Endothelial cell of umbilical vein (primary cell): ENCODE results near the gene TCERG1L. TPM values are rescaled to one million over a fixed set of nuclear protein-coding genes. Genes with fewer than 3 reads are reported as not detected.
A peak's percentile ranks its signal among the peaks of the same experiment; 100 is the strongest.

Experiments used
- BruUV-seq: library from RNA; stranded (reverse); fragments of 400-500 nt; replicated peaks from 2 replicates; lab custom pipeline; 2021; lab: Mats Ljungman, UMichigan
- CTCF ChIA-PET: fragments of 300-600, 350-600 bp; sonication (Branson Sonifier 250); formaldehyde crosslinking; loops from one replicate; lab custom pipeline; 2021; ENCODE audit warnings: antibody characterized with exemption, inconsistent platforms; lab: Charles Lee
- POLR2A ChIA-PET: fragments of 300-600, 350-600 bp; sonication (Branson Sonifier 250); formaldehyde crosslinking; loops from one replicate; lab custom pipeline; 2021; ENCODE audit warnings: antibody characterized with exemption, inconsistent platforms; lab: Charles Lee
- DNase-seq: peaks from one replicate; pipeline ENCODE4 v3.0.0-alpha.2; 2011; ENCODE audit warnings: low read depth, low spot score
- FAIRE-seq: peaks from 2 replicates; lab custom pipeline; 2011; peaks lifted over from hg19 to GRCh38; lab: Jason Lieb, UNC
- H2AFZ ChIP-seq: 2 replicates; pipeline ENCODE4 v1.6.0; 2012; ENCODE audit warnings: low read depth, low read length, control low read depth, inconsistent platforms
- H3K27ac ChIP-seq: 2 replicates; pipeline ENCODE4 v1.5.1; 2011; ENCODE audit warnings: low read depth, mild to moderate bottlenecking, control low read depth, low read length, moderate library complexity; ENCODE audit not compliant: insufficient read depth
- H3K27me3 ChIP-seq, 2 experiments: 2 replicates each; pipeline versions ENCODE4 v1.6.0 to v1.6.1; 2011; ENCODE audit warnings: low read length in 2 of 2, mixed read lengths in 1 of 2; ENCODE audit not compliant: control insufficient read depth in 2 of 2, insufficient read depth in 2 of 2
- H3K36me3 ChIP-seq, 2 experiments: 2 replicates in 1 of 2; 3 replicates in 1 of 2; pipeline ENCODE4 v1.5.1; 2011; ENCODE audit warnings: low read length in 2 of 2, mild to moderate bottlenecking in 1 of 2, moderate library complexity in 1 of 2; ENCODE audit not compliant: control insufficient read depth in 2 of 2, insufficient read depth in 2 of 2; ENCODE audit errors: extremely low read depth in 1 of 2
- H3K4me1 ChIP-seq: 3 replicates; pipeline ENCODE4 v1.5.1; 2011; ENCODE audit warnings: mild to moderate bottlenecking, low read length; ENCODE audit not compliant: control insufficient read depth, insufficient read depth; ENCODE audit errors: extremely low read depth
- H3K4me2 ChIP-seq: 2 replicates; pipeline ENCODE4 v1.6.1; 2011; ENCODE audit warnings: low read length, control low read depth, mixed read lengths; ENCODE audit not compliant: insufficient read depth
- H3K4me3 ChIP-seq, 3 experiments: fragments of 200-600 bp in 1 of 3; sonication (generic), shearing (Covaris generic) in 1 of 3; replicated peaks in 1 of 3; 2 replicates each; pipeline ENCODE4 v1.5.1; 2011 to 2016; ENCODE audit warnings: control low read depth in 3 of 3, low read length in 3 of 3, mild to moderate bottlenecking in 2 of 3, inconsistent platforms in 1 of 3, low read depth in 1 of 3, moderate library complexity in 1 of 3; ENCODE audit not compliant: insufficient read depth in 1 of 3
- H3K79me2 ChIP-seq: 2 replicates; pipeline ENCODE4 v1.6.0; 2012; ENCODE audit warnings: low read length, inconsistent platforms; ENCODE audit not compliant: control insufficient read depth, insufficient read depth
- H3K9ac ChIP-seq: replicated peaks from 2 replicates; pipeline ENCODE3; 2011; ENCODE audit warnings: low read length, control low read depth; ENCODE audit not compliant: insufficient read depth; ENCODE audit errors: extremely low read depth
- H3K9me1 ChIP-seq: replicated peaks from 3 replicates; pipeline ENCODE4 v1.6.0; 2011; ENCODE audit warnings: mild to moderate bottlenecking, low read length; ENCODE audit not compliant: control insufficient read depth, insufficient read depth; ENCODE audit errors: extremely low read depth
- H3K9me3 ChIP-seq: replicated peaks from 2 replicates; pipeline ENCODE4 v1.5.1; 2012; ENCODE audit warnings: low read length, inconsistent platforms; ENCODE audit not compliant: control insufficient read depth, insufficient read depth
- H4K20me1 ChIP-seq: replicated peaks from 2 replicates; pipeline ENCODE3; 2011; ENCODE audit warnings: mild to moderate bottlenecking, low read length; ENCODE audit not compliant: control insufficient read depth, insufficient read depth; ENCODE audit errors: extremely low read depth
- EZH2 ChIP-seq: IDR thresholded peaks from 2 replicates; pipeline ENCODE4 v1.6.1; 2012; ENCODE audit warnings: borderline replicate concordance, low read depth, mild to moderate bottlenecking, moderate library complexity, low read length, inconsistent platforms; ENCODE audit not compliant: severe bottlenecking
- GATA2 ChIP-seq: IDR thresholded peaks from 2 replicates; pipeline ENCODE4 v1.7.0; 2011; ENCODE audit warnings: low read depth, mild to moderate bottlenecking, moderate library complexity, mixed read lengths, low read length; ENCODE audit not compliant: insufficient read length, insufficient read depth
- MYC ChIP-seq: IDR thresholded peaks from one replicate; pipeline ENCODE4 v1.6.1; 2011; ENCODE audit warnings: mild to moderate bottlenecking, low read depth, low read length
- dilution Hi-C: fragments of 300-500 bp; cut with MboI; formaldehyde crosslinking; loops from one replicate; pipeline ENCODE4 v1.15.0; 2019; ENCODE audit warnings: low sequenced_read_pairs; ENCODE audit not compliant: extremely low pct_ligation_motif_present
- intact Hi-C: fragments of 100-400 bp; cut with micrococcal nuclease; formaldehyde crosslinking; loops from one replicate; pipeline ENCODE4 v1.10.0; 2022
- polyA plus RNA-seq, 4 experiments: library from polyadenylated mRNA; depleted of rRNA in 3 of 4; stranded (reverse) in 3 of 4; unstranded in 1 of 4; fragments of >200 nt; gene quantifications; 2 replicates each; pipeline versions ENCODE4 v1.2.1 to v1.2.3, GENCODE V29; 2011 to 2012; ENCODE audit warnings: missing spikeins in 1 of 4
- total RNA-seq: library from RNA; stranded (reverse); gene quantifications from 2 replicates; pipeline ENCODE4 v1.2.3, GENCODE V29; 2021
- TF ChIP-seq, protein P1 (sequence below), 2 donors: IDR thresholded peaks; 1 replicate in 1 of 2; 2 replicates in 1 of 2; pipeline ENCODE4 v1.5.1; 2011; ENCODE audit warnings: low read length in 2 of 2, mild to moderate bottlenecking in 2 of 2, moderate library complexity in 2 of 2, control low read depth in 1 of 2, inconsistent platforms in 1 of 2, low read depth in 1 of 2; ENCODE audit not compliant: insufficient read depth in 1 of 2; ENCODE audit errors: extremely low read depth in 1 of 2
- TF ChIP-seq, protein P2 (sequence below): IDR thresholded peaks from 2 replicates; pipeline ENCODE4 v1.6.1; 2011; ENCODE audit not compliant: insufficient read depth, insufficient read length

Gene TCERG1L
- total and polyA plus RNA-seq, 2 donors (not counting 3 experiments of a cell fraction or from before 2014, with no cell fraction given), result not detected

DNA sequence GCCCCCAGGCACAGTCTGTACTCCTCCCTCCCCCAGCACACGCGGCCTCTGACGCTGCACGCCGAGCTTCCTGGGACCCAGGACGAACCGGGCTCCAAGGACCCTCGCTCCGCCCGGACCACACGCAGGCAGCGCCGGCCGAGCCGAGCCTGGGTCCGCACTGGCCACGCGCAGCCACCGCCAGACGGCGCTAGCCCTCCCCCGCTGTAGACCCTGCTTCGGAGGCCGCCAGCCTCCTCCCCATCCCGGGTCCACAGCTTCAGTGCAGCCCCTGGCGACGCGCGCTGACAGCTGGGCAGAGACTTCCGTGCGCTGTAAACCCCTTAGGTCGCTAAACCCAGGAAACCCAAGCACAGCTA lies 936 bp upstream of the TCERG1L start:
- TF ChIP-seq GATA2, result no peak
- TF ChIP-seq, protein P1, sequence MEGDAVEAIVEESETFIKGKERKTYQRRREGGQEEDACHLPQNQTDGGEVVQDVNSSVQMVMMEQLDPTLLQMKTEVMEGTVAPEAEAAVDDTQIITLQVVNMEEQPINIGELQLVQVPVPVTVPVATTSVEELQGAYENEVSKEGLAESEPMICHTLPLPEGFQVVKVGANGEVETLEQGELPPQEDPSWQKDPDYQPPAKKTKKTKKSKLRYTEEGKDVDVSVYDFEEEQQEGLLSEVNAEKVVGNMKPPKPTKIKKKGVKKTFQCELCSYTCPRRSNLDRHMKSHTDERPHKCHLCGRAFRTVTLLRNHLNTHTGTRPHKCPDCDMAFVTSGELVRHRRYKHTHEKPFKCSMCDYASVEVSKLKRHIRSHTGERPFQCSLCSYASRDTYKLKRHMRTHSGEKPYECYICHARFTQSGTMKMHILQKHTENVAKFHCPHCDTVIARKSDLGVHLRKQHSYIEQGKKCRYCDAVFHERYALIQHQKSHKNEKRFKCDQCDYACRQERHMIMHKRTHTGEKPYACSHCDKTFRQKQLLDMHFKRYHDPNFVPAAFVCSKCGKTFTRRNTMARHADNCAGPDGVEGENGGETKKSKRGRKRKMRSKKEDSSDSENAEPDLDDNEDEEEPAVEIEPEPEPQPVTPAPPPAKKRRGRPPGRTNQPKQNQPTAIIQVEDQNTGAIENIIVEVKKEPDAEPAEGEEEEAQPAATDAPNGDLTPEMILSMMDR (IDR thresholded peaks at IDR 0.05; ENCODE audit: extremely low read depth in 1 of 2, insufficient read depth in 1 of 2, low read depth in 1 of 2, low read length in 2 of 2), result peak in 1 of 2 donors; percentile 13
- Histone ChIP-seq H3K9me1 (no peaks in the 10 kb centered on the region), H3K27me3 (peaks cover 3 to 16% of the 10 kb centered on the region in 2 experiments), H3K9me3 (no peaks in the 10 kb centered on the region), H3K9ac (no peak overlapping the region), H3K4me2 (no peak overlapping the region), H3K4me1 (no peaks in the 10 kb centered on the region), H2AFZ (no peak overlapping the region), H3K4me3 (no peak overlapping the region), H3K27ac (no peak overlapping the region), H4K20me1 (no peaks in the 10 kb centered on the region), H3K36me3 (no peaks in the 10 kb centered on the region), H3K79me2 (no peaks in the 10 kb centered on the region)
- no peak for FAIRE-seq
- intact Hi-C loops (no loop called here), dilution Hi-C loops (no loop called here)
- BruUV-seq, result no TSS peak
- POLR2A ChIA-PET, result no interaction called here
- no peak for DNase-seq
- CTCF ChIA-PET, result no interaction called here

DNA sequence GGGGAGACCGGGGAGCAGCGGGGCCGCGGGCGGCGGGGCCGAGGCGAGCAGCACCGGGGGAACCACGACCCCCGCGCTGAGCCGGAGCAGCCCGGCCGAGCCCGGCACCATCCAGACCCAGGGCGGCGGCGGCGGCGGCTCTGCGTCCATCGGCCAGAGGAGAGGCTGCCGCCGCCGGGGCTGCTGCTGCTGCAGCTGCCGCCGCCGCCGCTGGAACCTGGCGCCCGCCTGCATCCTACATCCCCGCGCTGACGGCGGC lies 190 bp downstream of the TCERG1L start:
- intact Hi-C loops, result no loop called here
- FAIRE-seq (no peak), DNase-seq (no peak)
- Histone ChIP-seq H3K79me2 (no peaks in the 10 kb centered on the region), H3K36me3 (no peaks in the 10 kb centered on the region), H3K9me1 (no peaks in the 10 kb centered on the region), H3K4me2 (no peak overlapping the region), H3K4me3 (no peak overlapping the region), H3K27me3 (peaks cover 3 to 16% of the 10 kb centered on the region in 2 experiments), H3K4me1 (no peaks in the 10 kb centered on the region), H3K27ac (no peak overlapping the region), H3K9me3 (no peaks in the 10 kb centered on the region), H4K20me1 (no peaks in the 10 kb centered on the region), H3K9ac (no peak overlapping the region), H2AFZ (no peak overlapping the region)
- CTCF ChIA-PET, result no interaction called here
- no TSS peak for BruUV-seq
- dilution Hi-C loops, result no loop called here
- TF ChIP-seq, protein P1 (IDR thresholded peaks at IDR 0.05; ENCODE audit: extremely low read depth in 1 of 2, insufficient read depth in 1 of 2, low read depth in 1 of 2, low read length in 2 of 2), result no peak
- TF ChIP-seq EZH2, result no peak
- TF ChIP-seq, protein P2, sequence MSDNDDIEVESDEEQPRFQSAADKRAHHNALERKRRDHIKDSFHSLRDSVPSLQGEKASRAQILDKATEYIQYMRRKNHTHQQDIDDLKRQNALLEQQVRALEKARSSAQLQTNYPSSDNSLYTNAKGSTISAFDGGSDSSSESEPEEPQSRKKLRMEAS, result no peak
- no peak for TF ChIP-seq MYC
- TF ChIP-seq GATA2, result no peak
- POLR2A ChIA-PET, result no interaction called here
